Stimulated activated CD4-positive, alpha-beta T cell treated with anti-CD3 and anti-CD28 coated beads, Interleukin-1b, Interleukin-23, amount 100 ng/mL, for 24 hours (primary cell): ENCODE data around the gene ZBTB7B.

Source experiments
- DNase-seq, 4 experiments: peaks; one replicate each; pipeline ENCODE4 v3.0.0-alpha.2; 2020; ENCODE audit warnings: low read depth in 4 of 4, low spot score in 1 of 4

ZBTB7B gene

GRCh38 chr1:155003766-155004351 lies 1.3 kb downstream of the ZBTB7B start:
- no peak for DNase-seq

DNA sequence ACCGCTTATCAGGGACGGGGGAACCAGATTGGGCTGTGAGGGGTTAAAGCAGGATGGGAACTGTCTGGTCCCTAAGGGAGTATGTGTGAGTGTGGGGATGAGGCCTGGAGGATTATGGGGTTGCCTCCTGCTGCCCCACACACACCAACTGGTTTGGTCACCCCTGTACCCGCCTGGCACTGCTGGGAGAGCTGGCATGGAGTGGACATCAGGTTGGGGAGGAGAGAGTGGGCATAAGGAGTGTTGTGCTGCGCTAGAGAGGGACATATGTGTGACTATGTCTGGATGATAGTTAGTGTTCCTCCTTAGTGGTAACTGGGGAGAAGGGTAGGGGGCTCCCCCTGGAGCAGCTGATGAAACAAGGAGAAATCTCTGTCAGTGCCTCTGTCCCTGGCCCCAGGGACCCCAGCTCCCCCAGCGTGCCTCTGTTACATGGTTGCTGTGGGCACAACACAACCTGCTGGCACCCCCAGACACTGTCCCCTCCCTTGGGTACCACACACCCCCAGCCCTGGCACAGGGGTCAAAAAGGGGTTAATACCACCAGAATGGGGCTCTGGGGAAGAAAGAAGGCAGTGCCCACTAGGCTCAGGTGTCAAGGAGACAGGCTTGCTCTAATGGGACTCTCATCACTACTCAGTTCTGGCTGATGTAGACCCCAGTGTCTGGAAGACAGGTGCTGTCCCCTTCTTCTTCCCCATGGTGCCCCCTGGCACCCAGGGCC lies 1.9 kb downstream of the ZBTB7B start:
- no peak for DNase-seq

- DNase-seq, result no peak
These were observed 2.7 kb downstream of the ZBTB7B start for GRCh38 chr1:155005076-155006011.

DNA sequence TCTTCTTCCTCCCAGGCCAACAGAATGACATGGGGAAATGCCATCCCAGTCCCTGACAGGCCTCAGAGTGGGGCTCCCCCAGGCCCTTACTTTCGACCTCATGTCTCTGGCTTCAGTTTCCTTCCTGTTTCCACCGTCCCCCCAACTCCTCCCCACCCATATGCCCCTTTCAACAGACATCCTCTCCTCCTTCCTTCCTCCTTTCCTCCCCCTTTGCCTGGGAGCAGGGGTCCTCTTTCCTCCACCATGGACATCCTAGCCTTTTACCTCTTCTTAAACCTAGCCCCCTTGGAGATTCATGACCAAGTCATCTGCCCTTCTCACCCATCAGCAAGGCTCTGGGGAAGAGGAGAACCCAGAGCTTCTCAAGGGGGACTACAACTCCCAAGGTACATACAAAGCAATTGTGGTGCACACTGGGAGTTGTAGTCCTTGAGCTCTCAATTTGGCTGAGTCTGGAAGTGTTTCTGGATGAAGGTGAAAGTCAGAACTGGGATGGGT lies 4.0 kb downstream of the ZBTB7B start:
- DNase-seq, result no peak

GRCh38 chr1:155007251-155007828 lies 4.7 kb downstream of the ZBTB7B start:
- no peak for DNase-seq

DNA sequence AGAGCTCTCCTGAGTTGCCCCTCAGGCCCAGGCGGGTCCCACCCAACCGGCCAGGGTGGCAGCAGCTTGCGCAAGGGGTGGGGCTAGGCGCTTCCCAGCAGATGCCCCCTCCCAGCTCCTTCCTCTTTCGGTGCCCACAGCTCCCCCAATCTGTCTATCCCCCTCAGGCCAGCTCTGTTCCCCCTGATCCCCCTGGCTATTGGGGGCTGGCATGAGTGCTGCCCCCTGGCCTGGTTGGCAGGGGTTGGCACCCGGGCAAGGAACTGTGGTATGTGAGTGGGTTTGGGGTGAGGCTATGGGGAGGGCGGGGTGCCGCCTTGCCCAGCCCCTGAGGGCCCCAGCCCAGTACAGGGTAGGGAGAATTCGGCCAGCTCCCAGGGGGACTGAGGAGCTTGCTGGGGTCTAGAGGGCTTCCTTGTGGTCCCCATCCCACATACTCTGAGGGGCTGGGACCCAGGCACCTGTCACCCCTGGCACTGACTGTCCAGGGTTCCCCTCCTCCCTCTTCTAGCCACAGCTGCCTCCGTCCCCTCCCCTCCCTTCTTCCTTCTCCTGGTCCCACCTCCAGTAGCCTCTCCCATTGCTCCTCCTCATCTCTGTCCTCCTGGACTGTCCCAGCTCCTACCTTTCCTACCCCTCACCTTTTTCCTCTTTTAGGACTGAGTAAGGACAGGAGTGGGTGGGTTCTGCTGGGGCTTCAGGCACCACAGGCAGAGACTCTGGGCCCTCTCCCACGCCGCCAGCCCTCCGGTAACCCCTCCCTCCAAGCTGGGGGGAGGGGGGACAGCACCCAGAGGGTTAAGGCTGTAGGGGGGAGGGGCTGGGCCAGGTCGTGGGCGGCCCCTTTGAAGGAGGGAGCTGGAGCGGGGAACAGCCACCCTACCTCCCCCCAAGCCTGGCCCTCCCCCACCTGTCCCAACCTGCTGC lies 5.7 kb downstream of the ZBTB7B start:
- DNase-seq, result peak in 3 of 4 experiments; percentile 45 to 89 (median 51)

DNA sequence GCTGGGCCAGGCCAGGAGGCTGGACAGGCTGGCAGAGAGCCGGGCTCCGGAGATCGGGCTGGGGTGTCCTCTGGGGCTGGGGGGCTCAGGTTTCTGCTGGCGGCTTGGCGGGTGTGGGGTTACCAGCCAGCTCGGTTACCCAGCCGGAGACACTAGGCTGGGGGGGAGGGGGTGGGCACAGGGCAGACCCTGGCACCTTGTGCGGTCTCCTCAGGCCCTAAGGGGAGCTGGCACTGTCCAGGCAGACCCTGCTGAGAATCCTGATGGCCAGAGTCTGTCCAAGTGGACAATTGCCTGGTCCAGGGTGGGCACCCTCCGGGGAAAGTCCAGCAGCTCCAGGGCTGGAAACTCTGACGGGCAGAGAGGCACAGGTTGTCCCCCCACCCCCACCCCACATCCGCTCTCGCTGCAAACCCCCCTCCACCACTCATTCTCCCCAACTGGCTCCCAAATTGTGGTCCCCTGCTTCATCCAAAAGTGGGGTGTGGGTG lies 6.7 kb downstream of the ZBTB7B start:
- DNase-seq, result no peak

- no peak for DNase-seq
These were observed 7.1 kb downstream of the ZBTB7B start for GRCh38 chr1:155009742-155010141.

DNA sequence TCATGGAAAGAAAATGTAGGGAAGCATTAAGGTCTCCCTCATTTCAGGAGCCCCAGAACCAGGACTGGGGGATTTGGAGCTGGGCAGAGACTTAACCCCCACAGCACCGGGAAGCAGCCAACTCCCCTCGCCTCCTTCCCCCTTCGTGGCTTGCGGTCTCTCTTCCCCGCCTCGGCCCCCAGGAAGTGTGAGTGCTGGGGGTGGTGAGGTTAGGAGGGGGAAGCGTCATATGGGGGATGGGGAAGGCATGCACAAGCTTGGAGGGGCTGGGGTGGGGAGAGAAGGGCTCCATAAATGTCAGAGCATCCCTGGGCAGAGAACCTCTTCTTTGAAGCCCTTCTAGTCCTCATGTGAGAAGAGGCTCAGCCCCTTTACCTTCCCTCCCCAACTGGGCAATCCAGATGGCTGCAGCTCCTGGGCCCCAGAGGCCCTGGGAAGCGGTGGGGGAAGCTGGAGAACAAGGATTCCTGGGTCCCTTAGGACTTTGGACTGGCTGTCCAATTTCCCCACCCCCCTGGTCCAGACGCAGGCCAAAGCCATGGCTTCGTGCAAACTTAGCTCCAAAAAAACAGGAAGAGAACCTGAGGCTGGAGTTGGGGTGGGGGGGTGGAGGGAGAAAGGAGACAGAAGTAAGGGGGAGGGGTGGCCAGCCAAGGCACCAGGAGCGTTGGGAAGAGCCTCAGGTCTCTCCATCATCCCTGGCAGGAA lies 7.8 kb downstream of the ZBTB7B start:
- no peak for DNase-seq

- DNase-seq, result no peak
These were observed 8.4 kb downstream of the ZBTB7B start for GRCh38 chr1:155011004-155011416.

DNA sequence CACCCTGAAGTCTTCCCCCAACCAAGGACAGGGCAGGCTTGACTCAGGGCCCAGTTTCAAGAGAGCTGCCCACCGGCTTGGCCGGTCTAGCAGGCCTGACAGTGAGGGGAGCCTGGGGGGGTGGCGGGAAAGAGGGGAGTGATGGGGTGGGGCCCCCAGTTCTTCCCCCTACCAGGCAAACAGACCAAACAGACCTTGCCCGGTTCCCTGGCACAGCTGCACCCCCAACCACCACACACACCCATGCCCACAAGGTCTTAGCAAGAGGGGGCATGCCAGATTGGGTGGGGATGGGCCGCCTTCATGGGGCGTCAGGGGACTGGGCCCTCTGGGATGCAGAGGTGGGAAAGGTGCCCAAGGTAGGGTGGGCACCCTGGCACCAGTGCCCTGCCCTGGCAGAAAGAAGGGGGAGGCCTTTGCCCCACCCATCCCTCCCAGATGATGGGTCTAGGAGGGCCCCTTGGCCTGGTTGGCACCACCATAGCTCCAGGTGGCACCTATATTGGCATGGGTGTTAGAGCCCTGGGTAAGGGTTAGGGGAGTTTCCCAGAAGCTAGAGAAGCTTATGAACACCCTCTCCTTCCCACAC lies 8.9 kb downstream of the ZBTB7B start:
- DNase-seq, result no peak

- no peak for DNase-seq
These were observed 9.5 kb downstream of the ZBTB7B start for GRCh38 chr1:155012026-155012546.

DNA sequence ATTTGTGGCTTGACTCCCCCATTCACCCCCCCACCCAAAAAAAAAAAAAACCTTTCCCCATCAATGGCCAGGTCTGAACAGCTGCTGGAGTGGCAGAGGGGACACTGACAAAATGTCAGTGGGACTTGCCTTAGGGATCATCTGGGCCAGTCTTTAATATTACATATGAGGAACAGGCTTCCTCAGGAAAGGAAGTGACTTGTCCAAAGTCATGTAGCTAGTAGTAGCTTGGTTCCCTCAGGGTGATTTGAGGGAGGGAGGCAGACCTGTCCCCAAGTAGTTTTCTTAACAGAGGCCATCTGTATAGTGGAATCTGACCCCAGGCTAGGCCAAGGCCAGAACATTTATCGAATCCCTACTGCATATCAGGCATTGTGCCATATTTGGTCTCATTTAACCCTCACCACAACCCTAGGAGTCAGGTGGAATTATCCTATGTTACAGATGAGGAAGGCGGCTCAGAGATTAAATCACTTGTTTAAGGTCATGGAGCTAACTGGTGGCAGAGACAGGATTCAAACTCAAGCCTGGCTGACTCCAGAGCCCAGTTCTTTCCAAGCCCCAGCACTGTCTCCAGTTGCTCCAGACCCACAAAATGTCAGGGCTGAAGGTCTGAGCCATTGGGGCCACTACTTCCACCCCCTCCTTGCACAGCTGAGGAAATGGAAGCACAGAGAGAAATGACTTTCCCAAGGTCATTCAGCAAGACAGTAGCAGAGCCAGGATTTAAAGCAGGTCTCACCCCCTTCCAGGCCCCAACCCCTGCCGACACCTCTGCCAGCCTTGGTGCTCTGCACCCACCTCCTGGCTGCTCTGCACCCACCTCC lies 10.4 kb downstream of the ZBTB7B start:
- no peak for DNase-seq

GRCh38 chr1:155013632-155014031 lies 11.0 kb downstream of the ZBTB7B start:
- DNase-seq, result no peak

DNA sequence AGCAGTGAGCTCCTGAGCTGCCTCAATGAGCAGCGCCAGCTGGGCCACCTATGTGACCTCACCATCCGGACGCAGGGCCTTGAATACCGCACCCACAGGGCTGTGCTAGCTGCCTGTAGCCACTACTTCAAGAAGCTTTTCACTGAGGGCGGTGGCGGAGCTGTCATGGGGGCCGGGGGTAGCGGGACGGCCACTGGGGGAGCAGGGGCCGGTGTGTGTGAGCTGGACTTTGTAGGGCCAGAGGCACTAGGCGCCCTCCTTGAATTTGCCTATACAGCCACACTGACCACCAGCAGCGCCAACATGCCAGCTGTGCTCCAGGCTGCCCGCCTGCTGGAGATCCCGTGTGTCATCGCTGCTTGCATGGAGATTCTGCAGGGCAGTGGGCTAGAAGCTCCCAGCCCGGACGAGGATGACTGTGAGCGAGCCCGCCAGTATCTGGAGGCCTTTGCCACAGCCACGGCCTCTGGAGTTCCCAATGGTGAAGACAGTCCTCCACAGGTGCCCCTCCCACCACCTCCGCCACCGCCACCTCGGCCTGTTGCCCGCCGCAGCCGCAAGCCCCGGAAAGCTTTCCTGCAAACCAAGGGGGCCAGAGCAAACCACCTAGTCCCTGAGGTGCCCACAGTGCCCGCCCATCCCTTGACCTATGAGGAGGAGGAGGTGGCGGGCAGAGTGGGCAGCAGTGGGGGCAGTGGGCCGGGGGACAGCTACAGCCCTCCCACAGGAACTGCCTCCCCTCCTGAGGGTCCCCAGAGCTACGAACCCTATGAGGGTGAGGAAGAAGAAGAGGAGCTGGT lies 12.3 kb downstream of the ZBTB7B start:
- no peak for DNase-seq

DNA sequence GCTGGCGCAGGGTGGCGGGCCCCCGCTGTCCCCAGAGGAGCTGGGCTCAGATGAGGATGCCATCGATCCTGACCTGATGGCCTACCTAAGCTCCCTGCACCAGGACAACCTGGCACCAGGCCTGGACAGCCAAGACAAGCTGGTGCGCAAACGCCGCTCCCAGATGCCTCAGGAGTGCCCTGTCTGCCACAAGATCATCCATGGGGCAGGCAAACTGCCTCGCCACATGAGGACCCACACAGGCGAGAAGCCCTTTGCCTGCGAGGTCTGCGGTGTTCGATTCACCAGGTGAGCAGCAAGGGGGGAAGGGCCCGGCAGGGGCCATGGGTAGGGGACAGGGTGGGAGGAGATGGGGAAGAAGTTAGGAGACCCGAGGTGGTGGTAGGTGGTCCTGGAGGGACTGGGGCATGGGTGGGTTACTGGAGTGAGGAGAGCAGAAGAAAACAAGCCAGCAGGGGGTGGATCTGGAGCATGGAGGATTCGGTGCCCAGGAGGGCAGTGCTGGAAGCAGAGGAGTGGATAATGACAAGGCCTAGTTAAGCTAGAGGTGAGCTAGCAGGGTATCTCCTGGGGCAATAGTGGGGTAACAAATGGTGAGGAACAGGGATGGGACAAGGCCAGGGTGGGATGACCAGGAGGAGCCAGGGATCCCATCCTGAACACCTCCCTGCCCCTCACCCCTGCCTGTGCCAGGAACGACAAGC lies 13.1 kb downstream of the ZBTB7B start:
- DNase-seq, result no peak
